GM21825 (cell line): Measurements from ENCODE around the gene COL26A1.
"Not testable (repeated sequence)": the region's sequence is repeated elsewhere in the genome, so short reads cannot be mapped to it uniquely, and the experiment has no call there.

Source experiments
- ATAC-seq: cut with Tn5 transposase; IDR thresholded peaks from one replicate; pipeline ENCODE4 v1.9.1; 2021; ENCODE audit warnings: mild to moderate bottlenecking, moderate library complexity; ENCODE audit not compliant: unreplicated experiment

COL26A1 gene

GRCh38 chr7:101400751-101401150, 38.1 kb downstream of the COL26A1 start:
- no peak for ATAC-seq

- no peak for ATAC-seq
Observed at GRCh38 chr7:101401390-101402080, 38.9 kb downstream of the COL26A1 start.

DNA sequence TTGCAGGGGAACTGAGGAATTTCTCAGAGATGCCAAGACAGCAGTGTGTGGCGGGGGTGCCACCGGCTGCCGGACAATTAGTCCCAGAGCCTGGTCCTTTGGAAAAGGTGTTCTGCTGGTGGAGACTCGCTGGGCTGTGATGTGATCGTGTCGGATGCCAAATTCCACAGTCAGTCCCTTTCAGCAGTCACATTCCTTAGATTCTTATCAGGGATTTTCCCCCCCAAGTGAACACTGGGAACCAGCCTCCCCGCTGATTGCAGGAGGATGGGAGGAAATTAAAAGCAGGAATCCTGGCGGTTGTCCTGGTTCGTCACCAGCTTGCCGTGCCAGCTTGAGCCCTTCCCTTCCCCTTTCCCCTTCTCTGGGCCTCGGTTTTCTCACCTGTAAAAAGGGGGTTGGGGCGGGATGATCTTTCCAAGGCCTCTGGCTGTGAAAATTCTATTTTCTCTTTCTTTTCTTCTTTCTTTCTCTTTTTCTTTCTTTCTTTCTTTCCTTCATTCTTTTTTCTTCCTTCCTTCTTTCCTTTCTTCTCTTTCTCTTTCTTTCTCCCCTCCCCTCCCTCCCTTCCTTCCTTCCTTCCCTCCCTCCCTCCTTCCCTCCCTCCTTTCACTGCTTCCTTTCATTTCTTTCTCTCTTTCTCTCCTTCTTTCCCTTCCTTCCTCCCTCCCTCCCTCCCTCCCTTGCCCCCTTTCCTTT, 39.6 kb downstream of the COL26A1 start:
- ATAC-seq, result no peak

GRCh38 chr7:101402835-101403234, 40.2 kb downstream of the COL26A1 start:
- no peak for ATAC-seq

DNA sequence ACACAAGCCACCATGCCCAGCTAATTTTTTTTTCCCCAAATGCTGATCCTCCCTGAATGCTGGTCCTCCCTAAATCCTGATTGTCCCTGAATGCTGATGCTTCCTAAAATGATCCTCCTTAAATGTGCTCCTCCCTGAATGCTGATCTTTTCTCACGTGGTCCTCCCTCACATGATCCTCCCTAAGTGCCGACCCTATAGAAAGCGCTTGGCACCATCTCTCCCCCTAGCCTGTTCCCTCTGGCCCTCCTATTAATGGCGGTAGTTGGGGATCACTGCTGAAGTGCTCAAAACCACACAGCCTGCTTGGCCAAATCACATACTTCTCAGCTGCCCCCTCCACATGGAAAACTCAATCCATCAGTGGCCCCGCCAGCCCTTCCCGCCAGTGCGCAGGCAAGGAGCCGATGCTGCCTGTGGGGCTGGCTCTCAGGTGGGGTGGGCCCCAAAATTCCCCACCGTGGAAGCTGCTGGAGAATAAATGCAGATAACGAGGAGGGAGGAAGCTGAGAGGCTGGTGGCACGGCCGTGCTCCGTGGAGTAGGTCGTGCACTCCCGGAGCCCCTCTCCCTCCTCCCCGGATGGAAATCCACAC, 42.9 kb downstream of the COL26A1 start:
- no peak for ATAC-seq

- no peak for ATAC-seq
Observed at GRCh38 chr7:101410743-101411507, 48.2 kb downstream of the COL26A1 start.

- ATAC-seq, result no peak
Observed at GRCh38 chr7:101411508-101411874, 48.8 kb downstream of the COL26A1 start.

- no peak for ATAC-seq
Observed at GRCh38 chr7:101412976-101413375, 50.3 kb downstream of the COL26A1 start.

DNA sequence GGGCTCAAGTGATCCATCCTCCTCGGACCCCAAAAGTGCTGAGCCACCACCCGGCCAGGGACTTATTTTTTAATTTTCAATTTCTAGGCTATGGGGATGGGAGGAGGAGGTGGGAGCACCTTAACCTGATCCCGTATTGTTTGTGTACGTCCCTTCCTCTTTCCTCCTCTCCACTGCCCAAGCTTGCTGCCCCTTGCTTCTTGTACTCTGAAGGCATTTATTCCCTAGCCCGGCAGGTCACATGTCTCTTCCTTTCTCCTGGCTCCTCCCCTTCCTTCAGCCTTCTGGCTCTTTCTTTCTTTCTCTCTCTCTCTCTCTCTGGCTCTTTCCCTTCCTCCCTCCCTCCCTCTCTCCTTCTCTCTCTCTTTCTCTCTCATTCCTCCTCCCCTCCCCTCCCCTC, 56.0 kb downstream of the COL26A1 start:
- no peak for ATAC-seq

DNA sequence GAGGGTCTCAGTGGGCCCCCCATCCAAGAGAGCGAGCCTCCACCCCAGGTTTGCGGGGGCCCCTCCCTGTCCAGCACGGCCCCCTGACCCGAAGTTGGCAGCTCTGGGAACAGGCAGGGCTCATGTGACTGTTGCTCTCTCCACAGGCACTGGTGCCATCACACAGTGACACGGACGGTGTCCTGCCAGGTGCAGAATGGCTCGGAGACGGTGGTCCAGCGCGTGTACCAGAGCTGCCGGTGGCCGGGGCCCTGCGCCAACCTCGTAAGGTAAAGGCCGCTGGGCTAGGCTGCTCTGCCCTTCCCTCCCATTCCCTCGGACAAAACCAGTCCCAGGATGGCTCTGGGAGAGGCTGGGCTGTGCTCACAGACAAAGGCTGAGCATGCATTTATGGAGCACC, 57.2 kb downstream of the COL26A1 start:
- ATAC-seq, result no peak

GRCh38 chr7:101420436-101420835, 57.8 kb downstream of the COL26A1 start:
- ATAC-seq, result no peak

DNA sequence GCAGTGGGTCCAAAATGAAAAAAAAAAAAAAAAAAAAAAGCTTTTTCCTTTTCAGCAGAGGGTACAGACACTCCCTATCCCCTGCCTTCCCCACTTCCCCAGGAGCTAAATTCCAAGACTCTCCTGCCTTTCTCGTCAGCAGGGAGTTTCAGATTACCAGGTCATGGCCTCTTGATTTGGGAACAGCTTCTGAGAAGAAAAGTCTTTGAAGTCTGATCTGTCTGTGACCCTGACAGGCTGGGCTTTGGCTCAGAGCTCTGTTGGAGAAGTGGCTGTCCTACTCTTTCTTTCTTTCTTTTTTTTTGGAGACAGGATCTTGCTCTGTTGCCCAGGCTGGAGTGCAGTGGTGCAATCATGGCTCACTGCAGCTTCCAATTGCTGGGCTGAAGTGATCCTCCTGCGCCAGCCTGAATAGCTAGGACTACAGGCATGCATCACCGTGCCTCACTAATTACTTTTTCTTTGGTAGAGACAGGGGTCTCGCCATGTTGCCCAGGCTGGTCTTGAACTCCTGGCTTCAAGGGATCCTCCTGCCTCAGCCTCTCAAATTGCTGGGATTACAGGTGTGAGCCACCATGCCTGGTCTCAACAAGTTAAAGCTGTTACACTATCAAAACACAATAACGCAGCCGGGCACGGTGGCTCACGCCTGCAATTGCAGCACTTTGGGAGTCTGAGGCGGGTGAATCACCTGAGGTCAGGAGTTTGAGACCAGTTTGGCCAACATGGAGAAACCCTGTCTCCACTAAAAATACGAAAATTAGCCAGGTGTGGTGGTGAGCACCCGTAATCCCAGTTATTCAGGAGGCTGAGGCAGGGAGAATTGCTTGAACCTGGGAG, 59.9 kb downstream of the COL26A1 start:
- ATAC-seq, result no peak

- no peak for ATAC-seq
Observed at GRCh38 chr7:101426303-101427011, 63.8 kb downstream of the COL26A1 start.

- no peak for ATAC-seq
Observed at GRCh38 chr7:101428093-101428866, 65.6 kb downstream of the COL26A1 start.

- ATAC-seq, result no peak
Observed at GRCh38 chr7:101432316-101432715, 69.6 kb downstream of the COL26A1 start.

- no peak for ATAC-seq
Observed at GRCh38 chr7:101433688-101434087, 71.0 kb downstream of the COL26A1 start.

DNA sequence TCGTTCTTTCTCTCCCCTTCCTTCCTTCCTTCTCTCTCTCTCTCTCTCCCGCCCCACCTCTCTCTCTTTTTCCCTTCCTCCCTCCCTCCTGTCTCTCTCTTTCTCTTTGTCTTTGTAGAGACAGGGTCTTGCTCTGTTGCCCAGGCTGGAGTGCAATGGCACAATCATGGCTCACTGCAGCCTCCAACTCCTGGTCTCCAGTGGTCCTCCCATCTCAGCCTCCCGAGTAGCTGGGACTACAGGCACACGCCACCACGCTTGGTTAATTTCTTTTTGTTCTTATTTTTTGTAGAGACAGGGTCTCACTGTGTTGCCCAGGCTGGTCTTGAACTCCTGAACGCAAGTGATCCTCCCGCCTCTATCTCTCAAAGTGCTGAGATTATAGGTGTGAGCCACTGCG, 71.5 kb downstream of the COL26A1 start:
- ATAC-seq, result not testable (repeated sequence)

GRCh38 chr7:101435461-101436220, 73.0 kb downstream of the COL26A1 start:
- ATAC-seq, result no peak
